ENCODE results near the gene TRDMT1. TPM values are rescaled to one million over a fixed set of nuclear protein-coding genes. Genes with fewer than 3 reads are reported as not detected.
A peak's percentile ranks its signal among the peaks of the same experiment; 100 is the strongest.

TRDMT1 gene
- total RNA-seq (5.7 and 10.1 TPM in 2 replicates), polyA plus RNA-seq (3.9 and 7.9 TPM in 2 replicates)

GRCh38 chr10:17200912-17201793 lies at the start of gene TRDMT1:
TSS of gene TRDMT1 (minus strand) at chr10:17201672. CDS start at chr10:17201634, 38 bp downstream.
- Histone ChIP-seq H3K36me3 (no peaks in the 10 kb centered on the region), H3K27ac (peak within 1 kb of the TSS; percentile 97), H3K4me3 (peak within 1 kb of the TSS; percentile 40), H3K9me3 (ENCODE audit: low read depth) (no peaks in the 10 kb centered on the region), H3K27me3 (no peaks in the 10 kb centered on the region), H3K4me1 (ENCODE audit: low read depth) (peaks cover 33% of the 10 kb centered on the region)
- DNase-seq (ENCODE audit: low read depth in 1 of 2, low spot score in 1 of 2): peak; percentile 93 to 96
- TF ChIP-seq CTCF (IDR thresholded peaks at IDR 0.05; ENCODE audit: low read depth, low read length): no peak

- no peaks in the 10 kb centered on the region for H3K4me1 ChIP-seq (ENCODE audit: low read depth)
- H3K27me3 ChIP-seq: no peaks in the 10 kb centered on the region
- H3K9me3 ChIP-seq (ENCODE audit: low read depth): no peaks in the 10 kb centered on the region
- no peak overlapping the region for H3K4me3 ChIP-seq
- H3K36me3 ChIP-seq: no peaks in the 10 kb centered on the region
- TF ChIP-seq CTCF (IDR thresholded peaks at IDR 0.05; ENCODE audit: low read depth, low read length): no peak
- H3K27ac ChIP-seq: no peak overlapping the region
- no peak for DNase-seq (ENCODE audit: low read depth in 1 of 2, low spot score in 1 of 2)
Observed at GRCh38 chr10:17250736-17251135, 49.3 kb upstream of the TRDMT1 start.

GRCh38 chr10:17249820-17250219 lies 48.3 kb upstream of the TRDMT1 start:
- H3K27me3 ChIP-seq: no peaks in the 10 kb centered on the region
- H3K27ac ChIP-seq: no peak overlapping the region
- peak in 1 of 2 donors; percentile 48 for DNase-seq (ENCODE audit: low read depth in 1 of 2, low spot score in 1 of 2)
- H3K4me1 ChIP-seq (ENCODE audit: low read depth): no peaks in the 10 kb centered on the region
- no peaks in the 10 kb centered on the region for H3K36me3 ChIP-seq
- H3K9me3 ChIP-seq (ENCODE audit: low read depth): no peaks in the 10 kb centered on the region
- no peak overlapping the region for H3K4me3 ChIP-seq
- peak; percentile 56 for TF ChIP-seq CTCF (IDR thresholded peaks at IDR 0.05; ENCODE audit: low read depth, low read length)

GRCh38 chr10:17248964-17249363 lies 47.5 kb upstream of the TRDMT1 start:
- Histone ChIP-seq H3K4me1 (ENCODE audit: low read depth) (no peaks in the 10 kb centered on the region), H3K4me3 (no peak overlapping the region), H3K36me3 (no peaks in the 10 kb centered on the region), H3K27ac (no peak overlapping the region), H3K9me3 (ENCODE audit: low read depth) (no peaks in the 10 kb centered on the region), H3K27me3 (no peaks in the 10 kb centered on the region)
- no peak for DNase-seq (ENCODE audit: low read depth in 1 of 2, low spot score in 1 of 2)
- no peak for TF ChIP-seq CTCF (IDR thresholded peaks at IDR 0.05; ENCODE audit: low read depth, low read length)

GRCh38 chr10:17247210-17247609 lies 45.7 kb upstream of the TRDMT1 start:
- H3K27ac ChIP-seq: no peak overlapping the region
- H3K4me1 ChIP-seq (ENCODE audit: low read depth): no peaks in the 10 kb centered on the region
- no peaks in the 10 kb centered on the region for H3K36me3 ChIP-seq
- no peaks in the 10 kb centered on the region for H3K9me3 ChIP-seq (ENCODE audit: low read depth)
- TF ChIP-seq CTCF (IDR thresholded peaks at IDR 0.05; ENCODE audit: low read depth, low read length): no peak
- DNase-seq (ENCODE audit: low read depth in 1 of 2, low spot score in 1 of 2): no peak
- H3K4me3 ChIP-seq: no peak overlapping the region
- no peaks in the 10 kb centered on the region for H3K27me3 ChIP-seq
